MM.1S (cell line): ENCODE results near the gene METTL22.

ENCODE experiments used
- DNase-seq: peaks from one replicate; pipeline ENCODE4 v3.0.0-alpha.2; 2015
- H2AFZ ChIP-seq: fragments of 300-600 bp; sonication (generic); 2 replicates; pipeline ENCODE4 v1.6.0; 2016; ENCODE audit warnings: antibody characterized with exemption, low read length
- H3F3A ChIP-seq: fragments of 300-600 bp; sonication (generic); 2 replicates; pipeline ENCODE4 v1.6.1; 2016; ENCODE audit warnings: mild to moderate bottlenecking, antibody characterized with exemption, low read length, moderate library complexity, mixed read lengths; ENCODE audit not compliant: insufficient read depth
- H3K27ac ChIP-seq: fragments of 300-600 bp; sonication (generic); 2 replicates; pipeline ENCODE4 v1.5.1; 2016; ENCODE audit warnings: mild to moderate bottlenecking, low read length
- H3K27me3 ChIP-seq: fragments of 300-600 bp; sonication (generic); replicated peaks from 2 replicates; pipeline ENCODE4 v1.6.0; 2016; ENCODE audit warnings: low read length; ENCODE audit not compliant: insufficient read depth
- H3K36me3 ChIP-seq: fragments of 300-600 bp; sonication (generic); replicated peaks from 2 replicates; pipeline ENCODE4 v1.6.1; 2016; ENCODE audit warnings: mild to moderate bottlenecking, low read length, mixed read lengths; ENCODE audit not compliant: insufficient read depth
- H3K4me1 ChIP-seq: fragments of 300-600 bp; sonication (generic); 2 replicates; pipeline ENCODE4 v1.6.1; 2016; ENCODE audit warnings: low read length, mixed read lengths
- H3K4me2 ChIP-seq: fragments of 300-600 bp; sonication (generic); 2 replicates; pipeline ENCODE4 v1.6.0; 2016; ENCODE audit warnings: low read depth, low read length
- H3K4me3 ChIP-seq: fragments of 300-600 bp; sonication (generic); 2 replicates; pipeline ENCODE4 v1.5.1; 2016; ENCODE audit warnings: low read length, mixed read lengths
- H3K79me2 ChIP-seq: fragments of 300-600 bp; sonication (generic); 2 replicates; pipeline ENCODE4 v1.6.1; 2016; ENCODE audit warnings: mixed run types, low read length, mixed read lengths
- H3K9ac ChIP-seq: fragments of 300-600 bp; sonication (generic); 2 replicates; pipeline ENCODE4 v1.6.1; 2016; ENCODE audit warnings: low read length, mixed read lengths
- H3K9me2 ChIP-seq: fragments of 300-600 bp; sonication (generic); replicated peaks from 2 replicates; pipeline ENCODE4 v1.6.1; 2016; ENCODE audit warnings: mild to moderate bottlenecking, low read length, mixed read lengths; ENCODE audit not compliant: insufficient read depth
- H3K9me3 ChIP-seq: fragments of 300-600 bp; sonication (generic); replicated peaks from 2 replicates; pipeline ENCODE4 v1.6.1; 2016; ENCODE audit warnings: mild to moderate bottlenecking, low read length, mixed read lengths; ENCODE audit not compliant: insufficient read depth
- H4K20me1 ChIP-seq: fragments of 300-600 bp; sonication (generic); 2 replicates; pipeline ENCODE4 v1.6.1; 2016; ENCODE audit warnings: mild to moderate bottlenecking, low read length, moderate library complexity, mixed read lengths; ENCODE audit not compliant: insufficient read depth
- CTCF ChIP-seq: fragments of 300-600 bp; sonication (generic); IDR thresholded peaks from 2 replicates; pipeline ENCODE4 v1.5.1; 2016; ENCODE audit warnings: antibody characterized with exemption, low read length, mixed read lengths
- EZH2 ChIP-seq: fragments of 300-600 bp; sonication (generic); optimal IDR thresholded peaks from 2 replicates; pipeline ENCODE3; 2017; ENCODE audit warnings: low read depth, mild to moderate bottlenecking, antibody characterized with exemption, low read length, mixed read lengths
- EZH2phosphoT487 ChIP-seq: fragments of 300-600 bp; sonication (generic); IDR thresholded peaks from 2 replicates; pipeline ENCODE4 v1.6.1; 2018; ENCODE audit warnings: antibody characterized with exemption, low read length

The METTL22 gene

GRCh38 chr16:8696880-8697279, 75.4 kb downstream of the METTL22 start:
- H2AFZ ChIP-seq, result no peak overlapping the region
- no peaks in the 10 kb centered on the region for H3K9me2 ChIP-seq
- no peak overlapping the region for H3K4me2 ChIP-seq
- H3K79me2 ChIP-seq, result no peaks in the 10 kb centered on the region
- no peaks in the 10 kb centered on the region for H4K20me1 ChIP-seq
- no peak overlapping the region for H3K9ac ChIP-seq
- H3K27me3 ChIP-seq, result no peaks in the 10 kb centered on the region
- no peaks in the 10 kb centered on the region for H3F3A ChIP-seq
- no peak for DNase-seq
- no peak overlapping the region for H3K4me3 ChIP-seq
- no peaks in the 10 kb centered on the region for H3K4me1 ChIP-seq
- H3K27ac ChIP-seq, result no peak overlapping the region
- TF ChIP-seq EZH2phosphoT487 (no peak), EZH2 (no peak), CTCF (no peak)
- no peaks in the 10 kb centered on the region for H3K9me3 ChIP-seq
- H3K36me3 ChIP-seq, result no peaks in the 10 kb centered on the region

- no peak overlapping the region for H3K9ac ChIP-seq
- no peak for DNase-seq
- TF ChIP-seq EZH2 (no peak), CTCF (no peak), EZH2phosphoT487 (no peak)
Observed at GRCh38 chr16:8697965-8698364, 76.5 kb downstream of the METTL22 start.

More at GRCh38 chr16:8697965-8698364, 76.5 kb downstream of the METTL22 start:
- no peak overlapping the region for H3K27ac ChIP-seq
- H3K9me3 ChIP-seq, result no peaks in the 10 kb centered on the region
- H3K36me3 ChIP-seq, result no peaks in the 10 kb centered on the region
- no peak overlapping the region for H3K4me3 ChIP-seq
- H3K9me2 ChIP-seq, result no peaks in the 10 kb centered on the region
- H3F3A ChIP-seq, result no peaks in the 10 kb centered on the region
- H3K4me2 ChIP-seq, result no peak overlapping the region
- H3K4me1 ChIP-seq, result no peaks in the 10 kb centered on the region
- H4K20me1 ChIP-seq, result no peaks in the 10 kb centered on the region
- H3K27me3 ChIP-seq, result no peaks in the 10 kb centered on the region
- H3K79me2 ChIP-seq, result no peaks in the 10 kb centered on the region
- H2AFZ ChIP-seq, result no peak overlapping the region
